ENCODE measurements around the gene CPD.
"Not testable (repeated sequence)": the region's sequence is repeated elsewhere in the genome, so short reads cannot be mapped to it uniquely, and the experiment has no call there.

CPD gene

DNA sequence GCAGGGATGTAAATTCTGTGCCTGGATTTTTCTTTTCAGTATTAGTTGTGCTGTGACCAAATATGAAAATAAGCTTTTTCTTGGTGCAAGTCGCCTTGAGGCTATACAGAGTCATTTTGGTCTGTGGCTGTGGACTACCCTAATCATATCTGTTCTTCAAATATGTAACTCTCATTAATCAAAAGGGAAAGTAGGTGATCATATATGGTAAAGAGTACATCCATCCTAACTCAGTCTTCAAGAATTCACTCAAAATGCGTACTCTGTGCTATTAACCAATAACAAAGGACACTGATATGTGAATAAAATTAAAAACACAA is 2.6 kb downstream of the CPD start:
- DNase-seq, result no peak

DNA sequence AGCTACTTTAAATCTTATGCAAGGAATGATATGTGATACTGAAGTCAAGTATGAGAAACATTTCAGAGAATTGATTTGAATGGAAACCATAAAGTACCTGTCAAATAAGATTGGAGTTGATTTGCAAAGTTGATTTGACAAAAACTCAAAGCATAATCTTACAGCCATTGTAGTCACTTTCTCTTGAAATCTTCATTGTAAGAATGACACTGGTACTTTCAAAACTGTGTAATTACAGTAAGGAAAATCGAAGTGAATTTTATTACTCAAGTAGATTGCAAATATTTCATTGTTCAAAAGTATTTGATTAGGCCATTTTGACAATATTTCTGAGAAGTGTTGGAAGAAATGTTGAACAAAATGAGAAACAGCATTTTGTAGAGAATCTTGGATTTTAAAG is 3.6 kb downstream of the CPD start:
- DNase-seq, result no peak

DNA sequence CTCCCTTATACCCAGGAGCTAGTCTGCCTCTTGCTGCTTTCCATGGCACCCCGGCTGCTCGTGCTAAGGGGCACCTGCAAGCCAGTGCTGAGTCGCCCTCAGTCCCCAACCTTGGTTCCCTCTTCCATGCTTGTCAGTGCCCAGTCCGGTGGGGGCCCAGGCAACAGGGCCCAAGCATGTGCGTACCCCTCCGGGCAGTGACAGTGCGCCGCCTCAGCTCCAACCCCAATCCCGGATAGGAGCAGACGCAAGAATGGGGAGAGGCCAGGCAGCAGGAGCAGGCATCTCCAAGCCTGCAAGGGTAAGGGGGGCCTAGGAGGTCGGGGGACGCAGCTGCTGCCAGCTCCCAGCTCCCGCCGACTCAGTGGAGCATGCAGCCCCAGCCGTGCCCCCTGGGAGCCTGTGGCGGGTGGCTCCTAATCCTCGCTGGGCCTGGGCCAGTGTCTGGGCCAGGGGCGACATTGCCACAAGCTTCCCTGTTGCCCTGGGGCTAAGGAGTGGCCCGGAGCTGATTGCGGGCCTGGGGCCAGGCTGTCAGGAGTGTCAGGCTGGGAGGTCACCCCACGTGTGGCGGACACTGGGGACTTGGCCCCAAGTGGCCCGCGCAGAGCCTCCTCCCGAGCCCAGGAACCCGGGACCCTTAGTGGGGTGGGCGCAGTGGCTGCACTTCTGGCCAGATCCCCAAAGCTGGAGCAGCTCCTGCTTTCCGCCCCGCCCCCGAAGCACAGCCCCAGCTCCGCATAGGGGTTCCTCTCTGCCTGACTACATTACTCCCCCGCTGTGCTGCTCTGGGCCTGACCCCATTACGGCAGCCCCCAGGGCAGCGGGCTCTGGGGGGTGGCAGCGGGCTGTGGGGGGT is 9.8 kb downstream of the CPD start:
- DNase-seq, result no peak

DNA sequence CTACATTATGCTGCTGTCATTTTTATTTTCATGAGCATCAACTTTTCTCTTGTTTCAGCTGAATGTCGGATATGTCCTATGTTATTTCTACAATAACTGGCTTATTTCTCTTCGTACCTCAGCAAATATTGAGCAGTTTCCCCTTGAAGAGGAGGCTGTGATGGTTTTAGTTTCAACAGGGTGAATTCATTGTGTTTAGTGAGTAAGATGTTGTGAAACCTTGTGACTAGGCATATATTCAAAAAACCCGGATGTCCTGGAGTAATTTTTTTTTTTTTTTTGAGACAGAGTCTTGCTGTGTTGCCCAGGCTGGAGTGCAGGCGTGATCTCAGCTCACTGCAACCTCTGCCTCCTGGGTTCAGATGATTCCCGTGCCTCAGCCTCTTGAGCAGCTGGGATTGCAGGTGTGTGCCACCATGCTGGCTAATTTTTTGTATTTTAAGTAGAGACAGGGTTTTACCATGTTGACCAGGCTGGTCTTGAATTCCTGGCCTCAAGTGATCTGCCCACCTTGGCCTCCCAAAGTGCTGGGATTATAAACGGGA is 11.1 kb downstream of the CPD start:
- DNase-seq, result no peak

DNA sequence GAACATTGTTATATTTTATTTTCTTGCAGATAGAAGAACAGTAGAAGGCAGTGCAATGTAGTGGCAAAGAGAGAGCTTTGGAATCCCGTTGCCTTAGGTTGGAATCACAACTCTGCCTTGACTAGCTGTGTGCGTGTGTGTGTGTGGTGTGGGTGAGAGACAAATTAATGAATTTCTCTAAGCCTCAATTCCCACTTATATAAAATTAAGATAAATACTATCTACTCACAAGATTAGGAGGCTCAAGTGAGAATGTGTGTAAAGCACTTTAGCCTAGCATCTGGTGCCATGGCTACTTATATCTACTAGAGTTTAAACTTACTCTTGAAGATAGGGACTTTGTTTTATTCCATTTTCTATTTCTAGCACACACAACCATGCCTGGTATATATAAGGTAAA is 12.8 kb downstream of the CPD start:
- DNase-seq, result no peak

DNA sequence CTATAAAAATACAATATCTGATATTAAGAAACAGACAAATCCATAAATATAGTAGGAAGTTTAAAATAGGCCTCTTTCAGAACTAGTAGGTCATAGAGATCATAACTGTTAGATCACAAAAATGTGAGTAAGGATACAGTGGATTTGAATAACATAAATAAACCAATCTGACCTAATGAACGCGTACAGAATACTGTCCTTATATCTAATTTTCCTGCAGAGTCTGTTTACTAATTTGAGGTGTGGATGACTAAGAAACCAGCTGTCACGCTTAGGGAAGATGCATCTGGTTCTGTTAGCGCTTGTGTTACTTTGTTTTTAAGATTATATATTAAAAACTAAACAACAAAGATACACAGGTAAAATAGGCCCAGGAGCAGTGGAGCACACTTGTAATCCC is 14.8 kb downstream of the CPD start:
- DNase-seq, result no peak

DNA sequence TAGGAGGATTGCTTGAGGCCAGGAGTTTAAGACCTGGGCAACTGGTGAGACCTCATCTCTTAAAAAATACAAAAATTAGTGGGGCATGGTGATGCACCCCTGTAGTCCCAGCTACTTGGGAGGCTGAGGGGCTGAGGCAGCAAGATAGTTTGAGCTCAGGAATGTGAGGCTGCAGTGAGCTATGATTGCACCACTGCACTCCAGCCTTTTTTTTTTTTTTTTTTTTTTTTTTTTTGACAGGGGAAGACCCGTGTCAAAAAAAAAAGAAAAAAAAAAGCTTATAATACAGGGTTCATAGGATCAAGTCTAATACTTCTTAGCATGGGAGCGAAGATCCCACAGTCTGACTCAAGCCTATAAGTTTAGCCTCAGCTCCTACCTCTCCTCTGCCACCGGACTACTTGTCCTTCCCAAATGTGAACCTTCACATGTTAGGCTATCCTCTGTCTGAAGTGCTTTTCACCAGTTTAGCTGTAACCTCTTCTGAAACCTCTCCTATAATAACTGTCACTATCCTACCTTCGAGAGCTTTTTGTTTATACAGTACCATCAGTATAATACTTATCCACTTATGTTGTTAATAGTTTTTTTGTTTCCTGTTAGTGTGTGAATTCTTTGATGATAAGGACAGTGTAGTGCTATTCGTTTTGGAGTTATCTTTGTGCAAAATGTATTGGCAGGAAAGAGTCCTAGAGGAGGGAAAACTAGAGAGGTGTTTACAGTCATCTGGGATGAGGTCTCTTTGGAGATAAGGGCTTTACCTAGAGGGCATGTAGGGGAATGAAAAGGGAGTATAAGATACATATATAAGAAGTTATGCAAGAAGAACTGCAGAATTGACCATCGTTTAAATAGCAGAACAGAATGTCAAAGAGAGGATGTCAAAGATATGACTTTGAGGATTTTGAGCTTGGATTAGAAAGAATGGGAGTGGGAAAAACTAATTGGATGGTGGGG is 15.5 kb downstream of the CPD start:
- DNase-seq, result no peak

DNA sequence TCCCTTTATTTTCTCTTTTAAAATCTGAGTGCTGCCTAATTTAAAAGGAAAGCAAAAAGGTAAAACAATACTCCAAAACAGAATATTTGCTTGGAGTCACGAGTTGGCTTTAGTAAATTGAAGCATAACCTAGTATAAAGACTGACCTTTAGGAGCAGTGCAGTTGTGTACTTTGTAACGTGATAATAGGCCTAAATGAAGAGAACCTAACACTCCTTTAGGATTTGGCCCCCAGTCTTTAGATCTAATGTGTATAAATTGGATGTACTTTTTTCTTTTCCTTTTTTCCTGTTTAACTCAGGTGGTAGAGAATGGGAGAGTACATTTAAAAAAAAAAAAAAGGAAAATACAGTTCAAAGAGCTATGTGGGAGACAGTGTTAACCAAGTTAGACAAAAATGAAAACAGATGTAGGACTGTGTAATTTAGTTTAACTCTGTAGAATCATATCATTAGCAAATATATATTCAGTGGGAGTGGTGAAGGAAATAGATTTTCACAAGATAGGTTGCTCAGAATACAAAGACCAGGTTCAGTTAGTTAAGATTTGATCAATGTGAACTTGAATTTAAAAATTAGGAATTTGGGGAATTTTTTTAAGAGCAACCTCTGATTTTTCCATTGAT is 16.8 kb downstream of the CPD start:
- no peak for DNase-seq

DNA sequence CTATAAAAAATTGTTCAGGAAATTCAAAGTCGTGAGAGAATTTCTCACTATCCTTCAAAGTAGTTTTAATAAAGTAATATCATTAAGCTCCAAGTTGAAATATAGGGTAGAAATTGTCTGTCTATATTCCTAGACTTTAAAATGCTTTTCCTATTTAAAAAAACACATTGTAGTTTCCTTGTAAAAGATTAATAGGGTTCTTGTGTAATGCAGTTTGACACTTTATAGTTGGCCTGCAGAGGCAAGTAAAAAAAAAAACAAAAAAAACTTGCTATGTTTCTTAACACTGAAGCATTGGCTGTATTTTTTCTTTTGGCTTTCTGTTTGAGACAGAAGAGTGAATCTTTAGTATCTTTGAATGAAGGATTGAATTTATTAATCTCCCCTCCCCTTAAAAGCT is 17.4 kb downstream of the CPD start:
- DNase-seq, result no peak

DNA sequence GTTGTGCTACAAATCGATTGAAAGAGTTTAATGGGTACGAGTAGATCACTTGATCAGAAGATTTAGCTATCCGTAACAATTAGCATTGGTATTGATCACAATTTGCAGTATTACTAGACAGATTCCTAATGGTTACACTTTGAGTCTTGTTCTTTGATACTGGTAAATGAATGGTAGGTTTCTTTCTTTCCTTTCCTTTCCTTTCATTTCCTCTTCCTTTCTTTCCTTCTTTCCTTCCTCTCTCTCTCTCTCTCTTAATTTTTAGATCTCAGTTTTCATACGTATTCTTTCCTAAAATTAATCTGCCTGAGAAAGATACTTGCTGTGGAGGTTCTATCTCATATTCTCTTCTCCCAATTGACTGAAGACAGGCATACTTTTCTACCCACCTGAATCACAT is 17.9 kb downstream of the CPD start:
- no peak for DNase-seq

DNA sequence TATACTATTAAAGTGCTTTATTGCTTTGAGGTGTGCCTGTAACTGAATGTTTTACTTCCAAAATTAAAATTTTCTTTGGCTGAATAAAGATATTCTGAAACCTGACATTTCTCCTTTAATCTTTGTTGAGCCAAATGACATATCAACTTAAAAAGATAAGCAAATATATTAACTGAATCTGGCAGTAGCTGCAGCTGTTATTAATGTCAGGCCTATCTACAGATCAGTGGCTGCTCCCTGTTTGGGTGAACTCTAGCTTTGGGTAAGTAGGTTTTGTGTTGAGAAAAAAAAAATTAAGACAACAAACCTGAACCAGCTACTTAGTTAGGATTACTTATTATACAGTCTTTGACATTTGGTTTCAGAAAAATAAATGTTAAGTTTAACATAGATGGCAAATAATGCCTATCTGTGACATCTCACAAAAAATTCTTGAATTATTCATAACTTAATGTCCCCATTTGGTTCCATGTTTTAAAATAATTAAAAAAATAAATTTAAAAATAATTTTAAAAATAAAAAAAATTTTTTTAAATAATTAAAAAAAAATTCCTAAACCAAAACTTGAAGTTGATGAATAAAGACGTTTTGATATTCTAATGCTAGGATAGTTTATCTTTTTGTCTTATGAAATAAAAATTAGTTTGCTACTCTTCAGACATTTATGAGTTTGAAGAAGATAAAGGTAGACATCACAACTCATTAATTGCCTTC is 19.8 kb downstream of the CPD start:
- no peak for DNase-seq

DNA sequence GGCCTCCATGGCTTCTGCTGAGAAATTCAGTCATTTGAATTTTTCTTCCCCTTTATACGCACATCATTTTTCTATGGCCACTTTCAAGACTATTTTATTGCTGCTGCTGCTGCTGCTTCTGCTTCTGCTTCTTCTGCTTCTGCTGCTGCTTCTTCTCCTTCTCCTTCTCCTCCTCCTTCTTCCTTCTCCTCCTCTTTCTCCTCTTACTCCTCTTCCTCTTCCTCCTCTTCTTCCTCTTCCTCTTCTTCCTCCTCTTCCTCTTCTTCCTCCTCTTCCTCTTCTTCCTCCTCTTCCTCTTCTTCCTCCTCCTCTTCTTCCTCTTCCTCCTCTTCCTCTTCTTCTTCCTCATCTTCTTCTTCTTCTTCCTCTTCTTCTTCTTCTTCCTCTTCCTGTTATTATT is 22.4 kb downstream of the CPD start:
- no peak for DNase-seq

DNA sequence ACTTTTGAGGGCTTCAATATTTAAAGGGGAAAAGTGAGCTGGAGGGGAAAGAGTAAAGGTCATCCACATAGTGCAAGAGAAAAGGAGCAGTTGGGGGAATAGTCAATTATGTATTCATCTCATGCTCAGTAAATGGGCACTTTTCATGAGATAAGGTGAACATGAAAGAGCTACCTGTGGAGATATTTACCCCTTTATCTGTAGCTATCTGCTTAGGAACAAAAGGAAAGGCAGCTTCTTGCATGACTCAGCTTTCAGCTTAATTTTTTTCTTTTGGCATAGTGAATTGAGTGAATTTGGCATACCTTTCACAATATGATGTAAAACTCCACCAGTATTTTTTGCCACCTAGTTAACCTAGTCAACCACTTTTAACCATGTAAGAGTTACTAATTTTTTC is 26.4 kb downstream of the CPD start:
- no peak for DNase-seq

DNA sequence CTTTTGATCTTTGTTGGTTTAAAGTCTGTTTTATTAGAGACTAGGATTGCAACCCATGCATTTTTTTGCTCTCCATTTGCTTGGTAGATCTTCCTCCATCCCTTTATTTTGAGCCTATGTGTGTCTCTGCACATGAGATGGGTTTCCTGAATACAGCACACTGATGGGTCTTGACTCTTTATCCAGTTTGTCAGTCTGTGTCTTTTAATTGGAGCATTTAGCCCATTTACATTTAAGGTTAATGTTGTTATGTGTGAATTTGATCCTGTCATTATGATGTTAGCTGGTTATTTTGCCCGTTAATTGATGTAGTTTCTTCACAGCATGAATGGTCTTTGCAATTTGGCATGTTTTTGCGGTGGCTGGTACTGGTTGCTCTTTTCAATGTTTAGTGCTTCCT is 31.9 kb downstream of the CPD start:
- not testable (repeated sequence) for DNase-seq

DNA sequence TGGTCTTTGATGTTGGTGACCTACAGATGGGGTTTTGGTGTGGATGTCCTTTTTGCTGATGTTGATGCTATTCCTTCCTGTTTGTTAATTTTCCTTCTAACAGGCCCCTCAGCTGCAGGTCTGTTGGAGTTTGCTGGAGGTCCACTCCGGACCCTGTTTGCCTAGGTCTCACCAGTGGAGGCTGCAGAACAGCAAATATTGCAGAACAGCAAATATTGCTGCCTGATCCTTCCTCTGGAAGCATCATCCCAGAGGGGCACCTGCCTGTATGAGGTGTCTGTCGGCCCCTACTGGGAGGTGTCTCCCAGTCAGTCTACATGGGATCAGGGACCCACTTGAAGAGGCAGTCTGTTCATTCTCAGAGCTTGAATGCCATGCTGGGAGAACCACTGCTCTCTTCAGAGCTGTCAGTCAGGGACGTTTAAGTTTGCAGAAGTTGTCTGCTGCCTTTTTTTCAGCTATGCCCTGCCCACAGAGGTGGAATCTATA is 33.3 kb downstream of the CPD start:
- DNase-seq, result not testable (repeated sequence)

DNA sequence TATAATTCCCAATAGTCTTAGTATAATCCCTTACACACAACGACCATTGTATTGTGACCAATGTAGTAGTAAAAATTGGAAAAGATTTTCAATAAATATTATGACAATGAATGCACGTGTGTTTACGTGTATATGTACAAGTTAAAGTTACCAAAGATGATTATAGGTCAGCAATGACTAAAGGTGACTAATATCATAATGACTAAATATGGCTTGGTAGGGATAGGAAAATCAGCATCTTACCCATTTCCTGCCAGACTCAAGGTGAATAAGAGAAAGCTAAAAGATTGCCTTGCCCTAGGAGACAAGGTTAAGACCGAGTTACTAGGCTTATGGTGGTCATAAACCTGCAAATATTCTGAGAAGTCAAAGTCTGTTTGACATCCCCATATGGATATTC is 34.4 kb downstream of the CPD start:
- DNase-seq, result no peak

DNA sequence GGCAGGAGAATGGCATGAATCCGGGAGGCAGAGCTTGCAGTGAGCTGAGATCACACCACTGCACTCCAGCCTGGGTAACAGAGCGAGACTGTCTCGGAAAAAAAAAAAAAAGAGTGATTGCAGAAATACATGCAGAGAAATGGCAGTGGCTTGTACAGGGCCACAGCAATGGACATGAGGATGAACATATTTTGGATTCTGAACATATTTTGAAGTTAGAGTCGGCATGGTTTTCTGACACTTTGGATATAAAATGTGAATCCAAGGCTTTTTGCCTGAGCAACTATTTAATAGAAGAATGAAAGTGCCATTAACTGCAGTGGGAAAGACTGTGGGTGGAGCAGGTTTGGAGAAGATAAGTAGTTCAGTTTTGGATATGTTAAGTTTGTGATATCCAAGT is 35.8 kb downstream of the CPD start:
- no peak for DNase-seq

DNA sequence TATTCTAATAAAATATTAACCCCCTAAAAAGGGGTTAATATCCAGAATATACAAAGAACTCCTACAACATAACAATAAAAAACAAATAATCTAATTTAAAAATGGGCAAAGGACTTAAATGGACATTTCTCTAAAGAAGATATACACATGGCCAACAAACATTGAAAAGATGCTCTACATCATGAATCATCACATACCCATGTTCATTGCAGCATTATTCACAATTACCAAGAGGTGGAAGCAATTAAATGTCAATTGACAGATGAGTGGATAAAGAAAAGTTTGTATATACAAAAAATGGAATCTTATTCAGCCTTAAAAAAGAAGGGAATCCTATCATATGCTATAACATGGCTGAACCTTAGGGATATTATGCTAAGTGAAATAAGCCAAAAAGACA is 36.8 kb downstream of the CPD start:
- no peak for DNase-seq

DNA sequence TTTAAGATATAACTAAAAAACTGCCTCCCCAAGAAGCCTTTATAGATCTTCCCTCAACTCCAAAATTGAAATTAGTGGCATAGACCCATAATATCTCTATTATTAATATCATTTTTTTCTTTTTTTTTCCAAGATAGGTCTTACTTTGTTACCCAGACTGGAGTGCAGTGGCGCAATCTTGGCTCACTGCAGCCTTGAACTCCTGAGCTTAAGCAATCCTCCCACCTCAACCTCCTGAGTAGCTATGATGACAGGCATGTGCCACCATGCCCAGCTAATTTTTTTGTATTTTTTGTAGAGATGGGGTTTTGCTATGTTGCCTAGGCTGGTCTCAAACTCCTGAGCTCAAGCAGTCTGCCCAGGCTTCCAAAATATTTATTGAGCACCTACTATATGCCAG is 39.3 kb downstream of the CPD start:
- not testable (repeated sequence) for DNase-seq

DNA sequence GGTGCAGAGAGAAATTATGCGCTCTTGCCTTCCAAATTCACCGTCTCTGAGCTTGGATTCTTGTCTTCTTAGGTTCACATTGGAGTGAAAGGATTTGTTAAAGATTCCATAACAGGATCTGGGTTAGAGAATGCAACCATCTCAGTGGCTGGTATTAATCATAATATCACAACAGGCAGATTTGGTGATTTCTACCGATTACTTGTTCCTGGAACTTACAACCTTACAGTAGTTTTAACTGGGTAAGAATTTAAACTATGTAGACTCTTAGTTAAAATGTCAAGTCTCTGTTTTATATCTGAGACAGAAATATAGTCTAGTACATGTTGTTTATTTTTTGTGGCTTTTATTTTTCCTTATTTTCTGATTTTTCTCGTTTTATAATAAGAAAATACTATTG is 42.9 kb downstream of the CPD start:
- DNase-seq, result no peak

DNA sequence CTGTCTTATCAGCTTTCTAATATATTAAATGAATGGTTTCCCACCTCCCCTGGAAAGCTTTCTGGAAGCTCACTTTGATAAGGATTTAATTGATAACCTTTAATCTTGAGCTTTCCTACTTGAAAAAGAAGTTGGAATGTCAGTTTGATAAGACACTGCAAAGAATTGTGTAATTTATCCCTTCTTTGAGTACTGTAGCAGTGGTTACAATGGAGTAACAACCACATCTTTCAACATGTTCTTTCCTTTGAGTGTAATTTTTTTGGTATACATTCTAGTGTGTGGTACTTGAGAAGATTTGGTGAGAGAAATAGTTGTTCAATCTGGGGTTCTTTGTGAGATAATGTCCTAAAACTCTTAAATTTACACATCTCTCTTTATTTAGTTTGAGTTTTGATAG is 43.4 kb downstream of the CPD start:
- DNase-seq, result no peak

DNA sequence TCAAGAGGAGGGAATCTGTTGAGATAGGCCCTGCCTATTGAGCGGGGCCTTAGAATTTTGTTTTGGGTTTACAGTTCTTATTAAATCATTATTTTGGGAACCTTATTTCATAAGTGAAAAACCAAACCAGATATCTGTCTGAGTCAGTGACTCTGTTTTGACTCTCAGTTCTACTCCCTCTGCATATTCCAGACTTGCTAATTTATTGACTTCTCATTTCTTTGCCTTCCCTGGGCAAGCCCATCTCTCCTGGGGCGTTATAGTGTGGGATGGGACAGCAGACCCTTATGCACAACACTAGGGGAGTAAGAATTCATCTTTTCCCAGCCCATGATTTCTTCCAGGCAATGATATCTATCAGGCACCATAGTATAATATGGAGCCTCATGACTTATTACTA is 45.7 kb downstream of the CPD start:
- DNase-seq, result no peak
